22Rv1 (cell line): ENCODE measurements around the gene GPR156.

Source experiments
- ZFX ChIP-seq: fragments of 450-650 bp; IDR thresholded peaks from 2 replicates; pipeline ENCODE4 v1.6.1; 2017; ENCODE audit warnings: antibody characterized with exemption, borderline replicate concordance
- TF ChIP-seq, protein P1 (sequence below): fragments of 450-650 bp; IDR thresholded peaks from 2 replicates; pipeline ENCODE4 v1.5.1; 2017; ENCODE audit warnings: mild to moderate bottlenecking

- TF ChIP-seq, protein P1, sequence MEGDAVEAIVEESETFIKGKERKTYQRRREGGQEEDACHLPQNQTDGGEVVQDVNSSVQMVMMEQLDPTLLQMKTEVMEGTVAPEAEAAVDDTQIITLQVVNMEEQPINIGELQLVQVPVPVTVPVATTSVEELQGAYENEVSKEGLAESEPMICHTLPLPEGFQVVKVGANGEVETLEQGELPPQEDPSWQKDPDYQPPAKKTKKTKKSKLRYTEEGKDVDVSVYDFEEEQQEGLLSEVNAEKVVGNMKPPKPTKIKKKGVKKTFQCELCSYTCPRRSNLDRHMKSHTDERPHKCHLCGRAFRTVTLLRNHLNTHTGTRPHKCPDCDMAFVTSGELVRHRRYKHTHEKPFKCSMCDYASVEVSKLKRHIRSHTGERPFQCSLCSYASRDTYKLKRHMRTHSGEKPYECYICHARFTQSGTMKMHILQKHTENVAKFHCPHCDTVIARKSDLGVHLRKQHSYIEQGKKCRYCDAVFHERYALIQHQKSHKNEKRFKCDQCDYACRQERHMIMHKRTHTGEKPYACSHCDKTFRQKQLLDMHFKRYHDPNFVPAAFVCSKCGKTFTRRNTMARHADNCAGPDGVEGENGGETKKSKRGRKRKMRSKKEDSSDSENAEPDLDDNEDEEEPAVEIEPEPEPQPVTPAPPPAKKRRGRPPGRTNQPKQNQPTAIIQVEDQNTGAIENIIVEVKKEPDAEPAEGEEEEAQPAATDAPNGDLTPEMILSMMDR = no peak
- TF ChIP-seq ZFX = no peak
Observed at GRCh38 chr3:120145542-120146285, 139.3 kb downstream of the GPR156 start.
